Gastroesophageal sphincter (tissue), 3 donors: ENCODE results near the gene FAM32A.

ENCODE experiments used
- EP300 ChIP-seq: sonication (generic); formaldehyde crosslinking; IDR thresholded peaks from one replicate; pipeline ENCODE4 v1.6.1; 2017; ENCODE audit warnings: antibody characterized with exemption, mild to moderate bottlenecking
- POLR2A ChIP-seq, 2 donors: fragments of 450-650 bp; IDR thresholded peaks; one replicate each; pipeline ENCODE4 v1.6.1; 2017; ENCODE audit warnings: antibody characterized with exemption in 2 of 2, mild to moderate bottlenecking in 2 of 2, moderate library complexity in 1 of 2
- POLR2AphosphoS5 ChIP-seq: sonication (generic); formaldehyde crosslinking; IDR thresholded peaks from one replicate; pipeline ENCODE4 v1.6.1; 2017; ENCODE audit warnings: antibody characterized with exemption
- TF ChIP-seq, protein P1 (sequence below), 4 experiments: fragments of 200-600 bp in 2 of 4; fragments of 450-650 bp in 2 of 4; sonication (generic) in 1 of 4; IDR thresholded peaks; one replicate each; pipeline ENCODE4 v1.5.1; 2017 to 2019; ENCODE audit warnings: antibody characterized with exemption in 4 of 4, mild to moderate bottlenecking in 2 of 4, moderate library complexity in 2 of 4

GRCh38 chr19:16159655-16160054 is 25.6 kb upstream of the FAM32A start:
- no peak for TF ChIP-seq EP300
- TF ChIP-seq, protein P1, sequence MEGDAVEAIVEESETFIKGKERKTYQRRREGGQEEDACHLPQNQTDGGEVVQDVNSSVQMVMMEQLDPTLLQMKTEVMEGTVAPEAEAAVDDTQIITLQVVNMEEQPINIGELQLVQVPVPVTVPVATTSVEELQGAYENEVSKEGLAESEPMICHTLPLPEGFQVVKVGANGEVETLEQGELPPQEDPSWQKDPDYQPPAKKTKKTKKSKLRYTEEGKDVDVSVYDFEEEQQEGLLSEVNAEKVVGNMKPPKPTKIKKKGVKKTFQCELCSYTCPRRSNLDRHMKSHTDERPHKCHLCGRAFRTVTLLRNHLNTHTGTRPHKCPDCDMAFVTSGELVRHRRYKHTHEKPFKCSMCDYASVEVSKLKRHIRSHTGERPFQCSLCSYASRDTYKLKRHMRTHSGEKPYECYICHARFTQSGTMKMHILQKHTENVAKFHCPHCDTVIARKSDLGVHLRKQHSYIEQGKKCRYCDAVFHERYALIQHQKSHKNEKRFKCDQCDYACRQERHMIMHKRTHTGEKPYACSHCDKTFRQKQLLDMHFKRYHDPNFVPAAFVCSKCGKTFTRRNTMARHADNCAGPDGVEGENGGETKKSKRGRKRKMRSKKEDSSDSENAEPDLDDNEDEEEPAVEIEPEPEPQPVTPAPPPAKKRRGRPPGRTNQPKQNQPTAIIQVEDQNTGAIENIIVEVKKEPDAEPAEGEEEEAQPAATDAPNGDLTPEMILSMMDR (IDR thresholded peaks at IDR 0.05), result no peak
- no peak for TF ChIP-seq POLR2AphosphoS5
- TF ChIP-seq POLR2A (IDR thresholded peaks at IDR 0.05), result no peak
